AG10803 (cell line): Measurements from ENCODE around the gene TDRD7.

Experiments used
- DNase-seq: peaks from one replicate; pipeline ENCODE4 v3.0.0; 2010; ENCODE audit warnings: low read depth
- H3K4me3 ChIP-seq: 2 replicates; pipeline ENCODE4 v1.5.1; 2011; ENCODE audit warnings: mild to moderate bottlenecking, low read length, control low read depth
- CTCF ChIP-seq: conservative IDR thresholded peaks from 2 replicates; pipeline ENCODE4 v1.5.1; 2011; ENCODE audit warnings: mild to moderate bottlenecking, low read length, control low read depth, inconsistent platforms

TDRD7 gene

DNA sequence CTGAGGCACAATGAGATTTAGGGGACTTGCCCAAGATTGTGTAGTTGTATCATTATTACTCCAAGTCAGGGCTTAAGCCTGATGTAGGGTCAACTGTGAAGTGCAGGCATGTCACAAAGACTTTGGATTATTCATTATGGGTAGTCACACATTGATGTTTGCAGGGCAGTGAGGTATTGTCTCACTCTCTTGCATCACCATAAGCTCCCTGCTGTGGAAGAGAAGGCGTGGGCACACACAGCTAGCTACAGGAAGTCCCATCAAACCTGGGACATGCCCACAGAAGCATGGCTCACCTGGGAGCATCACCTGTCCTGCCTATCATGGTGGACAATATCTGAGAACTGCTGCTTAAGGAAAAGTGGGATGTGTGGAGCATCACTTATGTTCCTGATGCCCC lies 131.7 kb downstream of the TDRD7 start:
- no peak for DNase-seq
- no peak overlapping the region for H3K4me3 ChIP-seq
- TF ChIP-seq CTCF = no peak

GRCh38 chr9:97545486-97545885 lies 133.6 kb downstream of the TDRD7 start:
- TF ChIP-seq CTCF = no peak
- no peak overlapping the region for H3K4me3 ChIP-seq
- DNase-seq = no peak
